Fibroblast of lung (primary cell): ENCODE measurements around the gene PCDHB3.

Experiments used
- CTCF ChIP-seq, 2 donors: IDR thresholded peaks in 1 of 2; conservative IDR thresholded peaks in 1 of 2; 1 replicate in 1 of 2; 2 replicates in 1 of 2; pipeline ENCODE4 v1.5.1; 2011 to 2012; ENCODE audit warnings: low read length in 2 of 2, control low read depth in 1 of 2, inconsistent platforms in 1 of 2, low read depth in 1 of 2, mild to moderate bottlenecking in 1 of 2
- EZH2 ChIP-seq: IDR thresholded peaks from 2 replicates; pipeline ENCODE4 v1.5.1; 2012; ENCODE audit warnings: low read length, control low read depth, mild to moderate bottlenecking; ENCODE audit errors: missing control alignments

GRCh38 chr5:141050622-141051520 is 49.4 kb upstream of the PCDHB3 start, which contains the start of gene PCDHB1:
- no peak for TF ChIP-seq CTCF (conservative IDR thresholded peaks at IDR 0.05 in 1 of 2, IDR thresholded peaks at IDR 0.05 in 1 of 2; ENCODE audit: low read depth in 1 of 2, low read length in 2 of 2)
- no peak for TF ChIP-seq EZH2
